Panc1 (cell line): ENCODE data around the gene PRR5L. TPM values are rescaled to one million over a fixed set of nuclear protein-coding genes. Genes with fewer than 3 reads are reported as not detected.

ENCODE experiments used
- ATAC-seq: fragments of 200-7000 bp; cut with Tn5 transposase; 2 replicates; pipeline ENCODE4 v1.9.1; 2020; ENCODE audit warnings: mild to moderate bottlenecking, moderate library complexity
- BruUV-seq: library from RNA; stranded (reverse); fragments of 400-500 nt; replicated peaks from 2 replicates; lab custom pipeline; 2021; lab: Mats Ljungman, UMichigan
- CTCF ChIA-PET: fragments of 300-600 bp; sonication (Branson Sonifier 250); formaldehyde crosslinking; loops from one replicate; lab custom pipeline; 2022; ENCODE audit warnings: antibody characterized with exemption; lab: Charles Lee
- POLR2A ChIA-PET: fragments of 300-600 bp; sonication (Branson Sonifier 250); formaldehyde crosslinking; loops from one replicate; lab custom pipeline; 2022; ENCODE audit warnings: antibody characterized with exemption; lab: Charles Lee
- DNase-seq: peaks from one replicate; pipeline ENCODE4 v3.0.0-alpha.2; 2010; ENCODE audit warnings: low read depth, low spot score
- H3K27ac ChIP-seq: 2 replicates; pipeline ENCODE4 v1.5.1; 2011; ENCODE audit warnings: mild to moderate bottlenecking, low read length, inconsistent platforms
- H3K27me3 ChIP-seq: fragments of 200-500 bp; sonication (Bioruptor generic); 2 replicates; pipeline ENCODE4 v1.6.0; 2014; ENCODE audit warnings: low read length, inconsistent platforms; ENCODE audit not compliant: control insufficient read depth, insufficient read depth
- H3K36me3 ChIP-seq: fragments of 200-500 bp; sonication (Bioruptor generic); 2 replicates; pipeline ENCODE4 v1.5.1; 2014; ENCODE audit warnings: inconsistent platforms, mild to moderate bottlenecking, low read length, moderate library complexity; ENCODE audit not compliant: control insufficient read depth, insufficient read depth
- H3K4me1 ChIP-seq: 2 replicates; pipeline ENCODE4 v1.5.1; 2011; ENCODE audit warnings: inconsistent platforms, mild to moderate bottlenecking, low read length, moderate library complexity; ENCODE audit not compliant: control insufficient read depth, insufficient read depth
- H3K4me3 ChIP-seq, 2 experiments: 2 replicates each; pipeline ENCODE4 v1.5.1; 2011 to 2012; ENCODE audit warnings: low read depth in 2 of 2, low read length in 2 of 2, mild to moderate bottlenecking in 2 of 2, inconsistent platforms in 1 of 2, moderate library complexity in 1 of 2
- H3K9me3 ChIP-seq: fragments of 200-500 bp; sonication (Bioruptor generic); 2 replicates; pipeline ENCODE4 v1.5.1; 2014; ENCODE audit warnings: low read depth, mild to moderate bottlenecking, inconsistent platforms, low read length, moderate library complexity; ENCODE audit not compliant: control insufficient read depth, insufficient read depth
- POLR2AphosphoS5 ChIP-seq: IDR thresholded peaks from 2 replicates; pipeline ENCODE4 v1.6.1; 2012; ENCODE audit warnings: mild to moderate bottlenecking, low read depth, low read length, moderate library complexity
- SIN3A ChIP-seq: IDR thresholded peaks from 2 replicates; pipeline ENCODE4 v1.6.1; 2012; ENCODE audit warnings: low read depth, mild to moderate bottlenecking, low read length, moderate library complexity, borderline replicate concordance; ENCODE audit not compliant: insufficient read depth
- TCF7L2 ChIP-seq: IDR thresholded peaks from 2 replicates; pipeline ENCODE4 v1.6.1; 2011; ENCODE audit warnings: mild to moderate bottlenecking, low read depth, low read length, inconsistent platforms
- in situ Hi-C: cut with HindIII; loops from 2 replicates; pipeline ENCODE4 v1.10.0; 2016; ENCODE audit warnings: low sequenced_read_pairs, low pct_unique_long_range_greater_than_20kb
- intact Hi-C: fragments of 100-400 bp; cut with micrococcal nuclease; formaldehyde crosslinking; loops from one replicate; pipeline ENCODE4 v1.10.0; 2022; ENCODE audit not compliant: unreplicated experiment
- total RNA-seq: library from RNA; stranded (reverse); gene quantifications from one replicate; pipeline ENCODE4 v1.2.1, GENCODE V29; 2021; ENCODE audit not compliant: unreplicated experiment
- TF ChIP-seq, protein P1 (sequence below): fragments of 450-650 bp; IDR thresholded peaks from 2 replicates; pipeline ENCODE4 v1.5.1; 2017; ENCODE audit warnings: mild to moderate bottlenecking
- TF ChIP-seq, protein P2 (sequence below), 2 experiments: IDR thresholded peaks; 2 replicates each; pipeline ENCODE4 v1.6.1; 2011 to 2012; ENCODE audit warnings: low read depth in 2 of 2, control low read depth in 1 of 2, low read length in 1 of 2, mild to moderate bottlenecking in 1 of 2, moderate library complexity in 1 of 2; ENCODE audit not compliant: insufficient read depth in 1 of 2

The PRR5L gene
- total RNA-seq, 1 experiment from 2014 or later = 0.36 TPM

DNA sequence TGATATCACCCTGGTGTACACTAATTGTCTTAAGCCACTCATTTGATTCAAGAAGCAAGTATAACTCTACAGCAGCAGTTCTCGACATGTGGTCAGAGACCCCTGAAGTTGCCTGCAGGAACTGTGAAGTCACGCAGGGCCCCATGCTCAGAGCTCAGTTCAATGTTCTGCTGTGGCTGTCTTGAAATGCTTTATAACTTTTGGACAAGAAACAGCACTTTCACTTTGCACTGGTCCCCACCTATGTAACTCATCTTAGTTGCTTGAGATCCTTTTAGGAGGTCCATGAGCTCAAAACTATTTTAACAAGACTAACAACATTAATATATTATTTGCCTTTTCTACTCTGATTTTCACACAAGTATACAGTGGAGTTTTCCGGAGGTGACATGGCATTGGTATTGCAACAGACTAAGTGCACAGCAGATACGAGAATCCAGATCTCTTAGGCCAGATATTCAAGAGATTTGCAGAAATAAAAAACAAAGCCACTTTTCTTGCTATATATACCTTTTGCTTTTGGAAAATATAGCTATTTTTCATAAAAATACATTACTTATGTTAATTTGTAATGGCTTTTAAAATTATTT, 64.8 kb downstream of the PRR5L start:
- CTCF ChIA-PET = no interaction called here
- Histone ChIP-seq H3K4me3 (no peak overlapping the region), H3K27me3 (peaks cover 23% of the 10 kb centered on the region), H3K4me1 (no peaks in the 10 kb centered on the region), H3K9me3 (no peaks in the 10 kb centered on the region), H3K36me3 (no peaks in the 10 kb centered on the region), H3K27ac (no peak overlapping the region)
- intact Hi-C loops (no loop called here), in situ Hi-C loops (no loop called here)
- DNase-seq (no peak), ATAC-seq (no peak; the same call in 1 of the 2 replicates)
- POLR2A ChIA-PET = no interaction called here
- TF ChIP-seq, protein P1, sequence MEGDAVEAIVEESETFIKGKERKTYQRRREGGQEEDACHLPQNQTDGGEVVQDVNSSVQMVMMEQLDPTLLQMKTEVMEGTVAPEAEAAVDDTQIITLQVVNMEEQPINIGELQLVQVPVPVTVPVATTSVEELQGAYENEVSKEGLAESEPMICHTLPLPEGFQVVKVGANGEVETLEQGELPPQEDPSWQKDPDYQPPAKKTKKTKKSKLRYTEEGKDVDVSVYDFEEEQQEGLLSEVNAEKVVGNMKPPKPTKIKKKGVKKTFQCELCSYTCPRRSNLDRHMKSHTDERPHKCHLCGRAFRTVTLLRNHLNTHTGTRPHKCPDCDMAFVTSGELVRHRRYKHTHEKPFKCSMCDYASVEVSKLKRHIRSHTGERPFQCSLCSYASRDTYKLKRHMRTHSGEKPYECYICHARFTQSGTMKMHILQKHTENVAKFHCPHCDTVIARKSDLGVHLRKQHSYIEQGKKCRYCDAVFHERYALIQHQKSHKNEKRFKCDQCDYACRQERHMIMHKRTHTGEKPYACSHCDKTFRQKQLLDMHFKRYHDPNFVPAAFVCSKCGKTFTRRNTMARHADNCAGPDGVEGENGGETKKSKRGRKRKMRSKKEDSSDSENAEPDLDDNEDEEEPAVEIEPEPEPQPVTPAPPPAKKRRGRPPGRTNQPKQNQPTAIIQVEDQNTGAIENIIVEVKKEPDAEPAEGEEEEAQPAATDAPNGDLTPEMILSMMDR = no peak
- TF ChIP-seq, protein P2, sequence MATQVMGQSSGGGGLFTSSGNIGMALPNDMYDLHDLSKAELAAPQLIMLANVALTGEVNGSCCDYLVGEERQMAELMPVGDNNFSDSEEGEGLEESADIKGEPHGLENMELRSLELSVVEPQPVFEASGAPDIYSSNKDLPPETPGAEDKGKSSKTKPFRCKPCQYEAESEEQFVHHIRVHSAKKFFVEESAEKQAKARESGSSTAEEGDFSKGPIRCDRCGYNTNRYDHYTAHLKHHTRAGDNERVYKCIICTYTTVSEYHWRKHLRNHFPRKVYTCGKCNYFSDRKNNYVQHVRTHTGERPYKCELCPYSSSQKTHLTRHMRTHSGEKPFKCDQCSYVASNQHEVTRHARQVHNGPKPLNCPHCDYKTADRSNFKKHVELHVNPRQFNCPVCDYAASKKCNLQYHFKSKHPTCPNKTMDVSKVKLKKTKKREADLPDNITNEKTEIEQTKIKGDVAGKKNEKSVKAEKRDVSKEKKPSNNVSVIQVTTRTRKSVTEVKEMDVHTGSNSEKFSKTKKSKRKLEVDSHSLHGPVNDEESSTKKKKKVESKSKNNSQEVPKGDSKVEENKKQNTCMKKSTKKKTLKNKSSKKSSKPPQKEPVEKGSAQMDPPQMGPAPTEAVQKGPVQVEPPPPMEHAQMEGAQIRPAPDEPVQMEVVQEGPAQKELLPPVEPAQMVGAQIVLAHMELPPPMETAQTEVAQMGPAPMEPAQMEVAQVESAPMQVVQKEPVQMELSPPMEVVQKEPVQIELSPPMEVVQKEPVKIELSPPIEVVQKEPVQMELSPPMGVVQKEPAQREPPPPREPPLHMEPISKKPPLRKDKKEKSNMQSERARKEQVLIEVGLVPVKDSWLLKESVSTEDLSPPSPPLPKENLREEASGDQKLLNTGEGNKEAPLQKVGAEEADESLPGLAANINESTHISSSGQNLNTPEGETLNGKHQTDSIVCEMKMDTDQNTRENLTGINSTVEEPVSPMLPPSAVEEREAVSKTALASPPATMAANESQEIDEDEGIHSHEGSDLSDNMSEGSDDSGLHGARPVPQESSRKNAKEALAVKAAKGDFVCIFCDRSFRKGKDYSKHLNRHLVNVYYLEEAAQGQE (IDR thresholded peaks at IDR 0.05; ENCODE audit: insufficient read depth in 1 of 2, low read depth in 2 of 2, low read length in 1 of 2) = no peak
- TF ChIP-seq POLR2AphosphoS5 = no peak
- TF ChIP-seq TCF7L2 = no peak
- no peak for TF ChIP-seq SIN3A
- no TSS peak for BruUV-seq

DNA sequence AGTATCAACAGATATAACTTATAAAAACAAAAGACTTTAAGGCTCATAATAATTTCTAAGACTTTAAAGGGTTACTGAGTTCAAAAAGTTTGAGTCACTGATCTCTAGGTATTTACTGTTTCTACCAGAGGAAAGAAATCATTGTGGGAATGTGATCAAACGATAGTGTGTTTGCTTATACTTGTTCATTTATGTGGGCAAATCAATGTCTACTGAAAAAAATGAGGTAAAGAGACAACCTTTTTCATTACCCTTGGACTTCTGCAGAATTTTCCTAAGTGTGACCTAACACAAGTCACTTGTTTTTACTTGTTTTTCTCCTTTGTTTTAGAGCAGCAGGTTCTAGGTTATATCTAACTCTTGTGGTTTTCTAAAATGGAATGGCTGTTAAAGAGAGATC, 65.4 kb downstream of the PRR5L start:
- H3K4me1 ChIP-seq = no peaks in the 10 kb centered on the region
- TF ChIP-seq, protein P1 = no peak
- TF ChIP-seq TCF7L2 (no peak), SIN3A (no peak), POLR2AphosphoS5 (no peak)
- TF ChIP-seq, protein P2 (IDR thresholded peaks at IDR 0.05; ENCODE audit: insufficient read depth in 1 of 2, low read depth in 2 of 2, low read length in 1 of 2) = no peak
- H3K27me3 ChIP-seq = peaks cover 28% of the 10 kb centered on the region
- ChIA-PET CTCF (no interaction called here), POLR2A (no interaction called here)
- H3K27ac ChIP-seq = no peak overlapping the region
- no peaks in the 10 kb centered on the region for H3K9me3 ChIP-seq
- BruUV-seq = no TSS peak
- no peaks in the 10 kb centered on the region for H3K36me3 ChIP-seq
- DNase-seq (no peak), ATAC-seq (no peak)
- intact Hi-C loops = no loop called here
- no peak overlapping the region for H3K4me3 ChIP-seq
- in situ Hi-C loops = no loop called here
